GM15510 (cell line): ENCODE data around the gene UXS1.
A peak's percentile ranks its signal among the peaks of the same experiment; 100 is the strongest.

Experiments used
- POLR2A ChIP-seq: IDR thresholded peaks from 3 replicates; pipeline ENCODE4 v1.6.1; 2011; ENCODE audit warnings: borderline replicate concordance; ENCODE audit not compliant: insufficient read length; ENCODE audit errors: extremely low read depth

The UXS1 gene

GRCh38 chr2:106193977-106194778 lies at the start of gene UXS1:
TSS of gene UXS1 (minus strand) at chr2:106194301. CDS start at chr2:106194241, 60 bp downstream.
- peak; percentile 89 for TF ChIP-seq POLR2A

DNA sequence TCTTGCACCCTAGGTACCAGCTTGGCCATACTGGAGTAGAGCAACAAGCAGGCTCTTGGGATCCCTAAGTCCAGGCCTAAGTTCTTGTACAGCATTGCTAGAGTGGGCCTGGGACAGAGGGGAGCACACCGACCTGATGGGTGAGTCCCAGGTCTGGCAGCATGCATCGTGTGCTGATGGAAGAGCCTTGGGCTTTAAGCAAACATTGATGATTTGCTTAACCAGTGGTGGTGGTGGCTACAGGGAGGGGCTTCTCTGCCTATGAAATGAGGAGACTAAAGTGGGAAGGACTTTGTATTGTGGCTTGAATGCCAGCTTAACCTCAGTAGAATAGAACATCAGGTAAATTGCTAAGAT lies 39.2 kb upstream of the UXS1 start:
- no peak for TF ChIP-seq POLR2A

GRCh38 chr2:106232638-106233349 lies 38.7 kb upstream of the UXS1 start:
- no peak for TF ChIP-seq POLR2A

DNA sequence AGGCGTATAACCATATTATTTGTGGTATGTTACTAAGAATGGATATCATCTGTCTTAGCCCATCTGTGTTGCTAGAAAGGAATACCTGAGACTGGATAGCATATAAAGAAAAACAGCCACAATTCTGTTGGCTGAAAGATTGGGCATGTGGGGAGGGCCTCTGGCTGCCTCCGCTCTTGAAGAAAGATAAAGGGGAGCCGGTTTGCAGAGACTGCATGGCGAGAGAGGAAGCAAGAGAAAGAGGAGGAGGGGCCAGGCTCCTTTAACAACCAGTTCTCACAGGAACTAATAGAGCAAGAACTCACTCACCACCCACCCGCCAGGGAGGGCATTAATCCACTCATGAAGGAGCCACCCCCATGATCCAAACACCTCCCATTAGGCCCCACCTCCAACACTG lies 29.2 kb upstream of the UXS1 start:
- TF ChIP-seq POLR2A, result no peak

GRCh38 chr2:106219813-106220212 lies 25.7 kb upstream of the UXS1 start:
- no peak for TF ChIP-seq POLR2A

- no peak for TF ChIP-seq POLR2A
Measured at GRCh38 chr2:106208874-106209273, 14.8 kb upstream of the UXS1 start.

- no peak for TF ChIP-seq POLR2A
Measured at GRCh38 chr2:106208399-106208798, 14.3 kb upstream of the UXS1 start.

- no peak for TF ChIP-seq POLR2A
Measured at GRCh38 chr2:106207246-106207645, 13.1 kb upstream of the UXS1 start.

DNA sequence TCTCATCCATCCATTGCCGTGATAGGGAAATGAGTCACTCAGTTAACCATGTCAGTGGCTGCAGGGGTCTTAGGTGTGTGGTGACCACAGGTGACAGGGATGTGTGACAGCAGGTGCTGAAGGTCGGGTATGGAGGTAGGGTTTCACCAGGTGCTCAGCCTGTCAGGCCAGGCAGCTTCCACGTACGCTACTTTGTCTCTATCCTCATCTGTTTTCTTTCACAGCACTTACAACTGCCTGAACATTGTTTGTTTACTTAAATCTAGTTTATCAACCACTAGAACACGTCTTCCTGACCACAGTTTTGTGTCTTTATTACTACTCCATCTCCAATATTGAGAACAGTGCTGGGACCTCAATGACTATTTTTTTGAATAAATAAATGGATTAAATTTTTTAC lies 11.4 kb upstream of the UXS1 start:
- no peak for TF ChIP-seq POLR2A

DNA sequence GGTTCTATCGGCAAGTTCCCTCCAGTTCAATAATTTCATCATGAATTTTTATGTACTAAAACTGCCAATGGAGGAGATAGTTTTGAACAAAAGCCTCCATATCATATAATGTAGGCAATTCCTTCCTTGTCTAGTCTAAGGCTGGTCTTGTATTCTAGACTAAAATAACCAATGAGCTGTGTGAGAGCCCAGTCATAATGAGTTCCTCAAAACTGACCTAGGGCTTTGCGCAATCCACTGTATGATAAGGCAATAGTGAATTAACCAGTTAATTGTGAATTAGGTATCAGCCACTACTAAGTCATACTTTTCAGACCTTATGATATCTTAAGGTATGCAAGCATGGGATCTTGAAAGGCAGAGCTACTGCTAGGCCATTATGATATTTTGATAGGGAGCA lies 7.6 kb upstream of the UXS1 start:
- no peak for TF ChIP-seq POLR2A

DNA sequence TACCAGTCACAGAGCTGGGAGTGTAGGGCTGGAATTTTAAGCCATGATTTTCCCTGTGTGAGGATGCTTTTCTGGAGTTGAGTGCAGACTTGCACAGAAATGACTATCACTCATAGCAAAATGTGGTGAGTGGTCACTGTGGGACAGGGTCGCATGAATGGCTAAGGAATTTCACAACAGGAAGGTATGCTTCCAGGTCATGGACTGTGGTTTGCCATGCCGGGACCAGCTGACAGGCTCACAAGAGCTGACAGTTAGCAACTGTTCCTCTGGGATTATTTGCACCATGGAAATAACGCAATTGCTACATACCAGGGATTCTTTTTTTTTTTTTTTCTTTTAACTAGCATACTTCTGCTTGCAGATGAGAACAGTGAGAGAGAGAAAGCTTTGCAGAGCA lies 3.8 kb upstream of the UXS1 start:
- no peak for TF ChIP-seq POLR2A

DNA sequence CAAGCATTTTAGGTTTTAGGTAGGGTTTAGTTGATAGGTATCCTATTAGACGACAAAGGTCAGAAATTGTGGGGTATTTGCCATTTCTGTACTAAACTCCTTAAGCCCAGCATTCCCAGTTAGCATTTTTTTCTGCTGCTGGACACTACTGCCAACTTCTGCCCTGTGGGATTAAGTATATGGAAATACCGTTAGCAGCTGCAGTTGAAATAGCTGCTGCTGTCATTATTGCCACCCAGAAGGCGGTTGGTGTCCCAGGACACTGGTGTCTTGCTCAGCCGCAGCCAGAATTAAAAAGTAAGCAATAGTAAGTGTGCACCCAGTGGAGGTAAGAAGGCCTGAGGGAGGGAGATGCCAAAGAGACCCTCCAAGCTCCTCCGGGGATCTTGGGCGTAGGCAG lies 1.9 kb upstream of the UXS1 start:
- TF ChIP-seq POLR2A, result no peak

DNA sequence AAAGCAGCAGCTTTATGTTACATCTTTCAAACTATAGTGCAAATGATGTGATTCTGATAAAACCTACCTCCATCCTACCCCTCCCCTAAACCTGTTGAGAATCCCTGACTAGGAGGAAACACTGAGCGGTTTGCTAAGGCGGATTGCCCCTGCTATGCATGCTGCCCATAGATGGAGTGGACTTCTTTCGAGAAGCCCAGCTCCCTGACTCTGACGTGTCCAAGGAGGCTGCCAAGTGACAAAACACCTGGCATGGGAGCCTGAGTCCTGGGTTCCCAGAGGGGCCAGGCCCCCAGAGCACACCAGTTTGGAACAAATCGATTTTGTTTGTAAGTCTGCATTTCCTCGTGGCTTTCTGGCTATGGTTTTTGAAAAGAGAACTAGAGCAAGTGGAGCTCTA lies 1.4 kb upstream of the UXS1 start:
- TF ChIP-seq POLR2A, result no peak

DNA sequence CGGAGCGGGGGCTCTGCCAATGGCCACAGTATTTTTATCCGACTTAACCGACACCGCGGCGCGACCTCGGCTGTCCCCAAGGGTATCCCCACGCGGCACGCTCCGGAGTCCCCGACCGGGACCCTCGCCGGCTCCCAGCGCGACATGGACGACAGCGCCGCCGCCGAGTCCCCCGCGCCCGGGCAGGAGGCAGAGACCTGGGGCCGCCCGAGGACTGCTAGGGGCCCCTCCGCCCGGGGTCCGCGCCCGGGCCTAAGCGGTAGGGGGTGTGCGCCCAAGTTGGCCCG lies 468 bp downstream of the UXS1 start:
- TF ChIP-seq POLR2A, result no peak

- peak; percentile 19 for TF ChIP-seq POLR2A
Measured at GRCh38 chr2:106192752-106193689, 1.1 kb downstream of the UXS1 start.
